IMR-90 (cell line): ENCODE results near the gene FCGR2B. TPM values are rescaled to one million over a fixed set of nuclear protein-coding genes. Genes with fewer than 3 reads are reported as not detected.
"Not testable (repeated sequence)": the region's sequence is repeated elsewhere in the genome, so short reads cannot be mapped to it uniquely, and the experiment has no call there.

Experiments
- ATAC-seq: fragments of 200-7000 bp; cut with Tn5 transposase; 2 replicates; pipeline ENCODE4 v1.9.1; 2020; ENCODE audit warnings: low read depth, mild to moderate bottlenecking, moderate library complexity
- BruUV-seq: library from RNA; stranded (reverse); fragments of 400-500 nt; replicated peaks from 2 replicates; lab custom pipeline; 2021; lab: Mats Ljungman, UMichigan
- CTCF ChIA-PET: fragments of 300-600 bp; formaldehyde crosslinking; extraction: SDS; loops from one replicate; lab custom pipeline; 2021; ENCODE audit warnings: antibody characterized with exemption; lab: Yijun Ruan, JAX
- POLR2A ChIA-PET: fragments of 300-600 bp; sonication (Branson Sonifier 250); formaldehyde crosslinking; loops from one replicate; lab custom pipeline; 2022; ENCODE audit warnings: antibody characterized with exemption; ENCODE audit not compliant: unreplicated experiment; lab: Charles Lee
- DNase-seq: peaks from one replicate; pipeline ENCODE4 v3.0.0; 2013
- H2AFZ ChIP-seq: replicated peaks from 2 replicates; pipeline ENCODE3; 2013; ENCODE audit warnings: low read length, mild to moderate bottlenecking; ENCODE audit not compliant: poor library complexity
- H2AK5ac ChIP-seq: 2 replicates; pipeline ENCODE4 v1.6.1; 2013; ENCODE audit warnings: low read depth, low read length, inconsistent platforms
- H2AK9ac ChIP-seq: replicated peaks from 2 replicates; pipeline ENCODE3; 2013; ENCODE audit warnings: mild to moderate bottlenecking, low read depth, low read length, moderate library complexity; ENCODE audit not compliant: poor library complexity
- H2BK120ac ChIP-seq: 2 replicates; pipeline ENCODE4 v1.6.1; 2013; ENCODE audit warnings: low read depth, low read length, inconsistent platforms
- H2BK15ac ChIP-seq: 3 replicates; pipeline ENCODE4 v1.6.1; 2013; ENCODE audit warnings: low read depth, low read length, inconsistent platforms
- H2BK20ac ChIP-seq: 2 replicates; pipeline ENCODE4 v1.6.1; 2013; ENCODE audit warnings: low read depth, mild to moderate bottlenecking, inconsistent platforms, low read length, moderate library complexity
- H2BK5ac ChIP-seq: 2 replicates; pipeline ENCODE4 v1.6.1; 2013; ENCODE audit warnings: mild to moderate bottlenecking, low read depth, low read length, inconsistent platforms; ENCODE audit not compliant: poor library complexity, severe bottlenecking
- H3K14ac ChIP-seq: replicated peaks from 2 replicates; pipeline ENCODE4 v1.6.1; 2013; ENCODE audit warnings: low read depth, low read length, inconsistent platforms
- H3K18ac ChIP-seq: 2 replicates; pipeline ENCODE4 v1.6.1; 2013; ENCODE audit warnings: low read depth, low read length, control low read depth
- H3K23ac ChIP-seq: 2 replicates; pipeline ENCODE4 v1.6.1; 2013; ENCODE audit warnings: low read depth, low read length, inconsistent platforms
- H3K27ac ChIP-seq: 2 replicates; pipeline ENCODE4 v1.5.1; 2013; ENCODE audit warnings: mild to moderate bottlenecking, control low read depth, low read length; ENCODE audit not compliant: insufficient read depth
- H3K27me3 ChIP-seq: 2 replicates; pipeline ENCODE4 v1.6.1; 2013; ENCODE audit warnings: low read length; ENCODE audit not compliant: control insufficient read depth, insufficient read depth
- H3K36me3 ChIP-seq: 2 replicates; pipeline ENCODE4 v1.6.1; 2013; ENCODE audit warnings: low read length, mixed read lengths; ENCODE audit not compliant: control insufficient read depth, insufficient read depth
- H3K4ac ChIP-seq: 2 replicates; pipeline ENCODE4 v1.6.1; 2013; ENCODE audit warnings: low read depth, low read length, inconsistent platforms
- H3K4me1 ChIP-seq: 2 replicates; pipeline ENCODE4 v1.6.1; 2013; ENCODE audit warnings: low read length, mixed read lengths; ENCODE audit not compliant: control insufficient read depth, insufficient read depth
- H3K4me2 ChIP-seq: 2 replicates; pipeline ENCODE4 v1.6.1; 2013; ENCODE audit warnings: low read depth, mild to moderate bottlenecking, control low read depth, low read length, moderate library complexity
- H3K4me3 ChIP-seq: 2 replicates; pipeline ENCODE4 v1.5.1; 2013; ENCODE audit warnings: low read depth, mild to moderate bottlenecking, control low read depth, low read length, moderate library complexity; ENCODE audit not compliant: insufficient read depth
- H3K56ac ChIP-seq: 2 replicates; pipeline ENCODE4 v1.6.1; 2013; ENCODE audit warnings: low read length, inconsistent platforms; ENCODE audit not compliant: insufficient read depth; ENCODE audit errors: extremely low read depth
- H3K79me1 ChIP-seq, 2 experiments: 2 replicates each; pipeline ENCODE4 v1.6.1; 2013; ENCODE audit warnings: low read length in 2 of 2, inconsistent platforms in 1 of 2, low read depth in 1 of 2
- H3K9ac ChIP-seq: 2 replicates; pipeline ENCODE4 v1.6.1; 2013; ENCODE audit warnings: low read depth, low read length, control low read depth
- H3K9me1 ChIP-seq: 2 replicates; pipeline ENCODE4 v1.6.1; 2013; ENCODE audit warnings: low read length, inconsistent platforms; ENCODE audit not compliant: insufficient read depth
- H3K9me3 ChIP-seq: 2 replicates; pipeline ENCODE4 v1.6.1; 2013; ENCODE audit warnings: low read length; ENCODE audit not compliant: control insufficient read depth, insufficient read depth
- H4K20me1 ChIP-seq: 2 replicates; pipeline ENCODE4 v1.6.1; 2013; ENCODE audit warnings: low read length, inconsistent platforms; ENCODE audit not compliant: insufficient read depth
- H4K5ac ChIP-seq: 2 replicates; pipeline ENCODE4 v1.6.1; 2013; ENCODE audit warnings: mild to moderate bottlenecking, low read depth, low read length, control low read depth
- H4K8ac ChIP-seq, 2 experiments: 2 replicates each; pipeline ENCODE4 v1.6.1; 2013; ENCODE audit warnings: low read depth in 2 of 2, low read length in 2 of 2, control low read depth in 1 of 2, inconsistent platforms in 1 of 2
- H4K91ac ChIP-seq: 2 replicates; pipeline ENCODE4 v1.6.1; 2013; ENCODE audit warnings: low read depth, low read length, inconsistent platforms; ENCODE audit not compliant: insufficient read depth
- WGBS, 2 experiments: methylation state at CpG; one replicate each; pipeline versions ENCODE4 v1.1.5 to v1.1.7; 2013; ENCODE audit warnings: missing lambda C conversion rate in 2 of 2; ENCODE audit not compliant: insufficient read length in 1 of 2; ENCODE audit errors: extremely low coverage in 2 of 2; 5-methylcytosine and 5-hydroxymethylcytosine counted together
- dilution Hi-C: fragments of 300-500 bp; cut with HindIII; formaldehyde crosslinking; loops from one replicate; pipeline ENCODE4 v1.14.3; 2018; ENCODE audit warnings: low sequenced_read_pairs; ENCODE audit not compliant: unreplicated experiment
- in situ Hi-C: fragments of 300-500 bp; cut with MboI; formaldehyde crosslinking; loops from 3 replicates; pipeline ENCODE4 v1.14.3; 2019; ENCODE audit warnings: low sequenced_read_pairs, inconsistent platforms, mixed read lengths
- intact Hi-C: fragments of 100-400 bp; cut with micrococcal nuclease; formaldehyde crosslinking; loops from 2 replicates; pipeline ENCODE4 v1.10.0; 2022
- polyA plus RNA-seq, 3 experiments: library from polyadenylated mRNA; depleted of rRNA; stranded (reverse); fragments of >200 nt; gene quantifications; 2 replicates each; pipeline ENCODE4 v1.2.3, GENCODE V29; 2012; ENCODE audit warnings: low replicate concordance in 1 of 3
- total RNA-seq: library from RNA; depleted of rRNA; stranded (reverse); fragments of >200 nt; gene quantifications from 2 replicates; pipeline ENCODE4 v1.2.3, GENCODE V29; 2012

FCGR2B gene
- total and polyA plus RNA-seq, 2 of the 4 experiments (the other 2 are of a cell fraction) = not detected

- H4K8ac ChIP-seq, DNase-seq, H3K4me2 ChIP-seq, H2BK15ac ChIP-seq, H3K4me1 ChIP-seq, H3K79me1 ChIP-seq, dilution Hi-C loops, POLR2A ChIA-PET, H4K20me1 ChIP-seq, H2AK9ac ChIP-seq, H3K27ac ChIP-seq, H2AK5ac ChIP-seq, H3K9me1 ChIP-seq, H2BK120ac ChIP-seq, H2BK20ac ChIP-seq, CTCF ChIA-PET, H3K9ac ChIP-seq, H3K27me3 ChIP-seq, intact Hi-C loops, H3K36me3 ChIP-seq, H3K56ac ChIP-seq, H3K4me3 ChIP-seq, H2BK5ac ChIP-seq, H3K14ac ChIP-seq, H3K23ac ChIP-seq, H3K4ac ChIP-seq, H4K91ac ChIP-seq, ATAC-seq, H3K9me3 ChIP-seq, in situ Hi-C loops, H2AFZ ChIP-seq, BruUV-seq, H4K5ac ChIP-seq, H3K18ac ChIP-seq: not testable (repeated sequence)
- no CpG with 5 or more reads among the region's 3 CpGs for WGBS, 2 experiments
These were observed 12.0 kb downstream of the FCGR2B start for GRCh38 chr1:161674908-161675307.
